Psoas muscle (tissue), 8 donors: Measurements from ENCODE around the gene NUDT7. TPM values are rescaled to one million over a fixed set of nuclear protein-coding genes. Genes with fewer than 3 reads are reported as not detected.
A peak's percentile ranks its signal among the peaks of the same experiment; 100 is the strongest.

ENCODE experiments used
- ATAC-seq, 4 donors: fragments of 200-7000 bp; cut with Tn5 transposase; one replicate each; pipeline ENCODE4 v1.9.1; 2020; ENCODE audit warnings: moderate library complexity in 3 of 4, mild to moderate bottlenecking in 2 of 4
- DNase-seq, 2 donors: peaks; one replicate each; pipeline ENCODE4 v3.0.0-alpha.2; 2020
- H3K27ac ChIP-seq: fragments of 200-600 bp; one replicate; pipeline ENCODE4 v1.8.0; 2022
- H3K27me3 ChIP-seq, 3 donors: fragments of 200-600 bp in 1 of 3; one replicate each; pipeline versions ENCODE4 v1.6.1 to v1.8.0; 2013 to 2022; ENCODE audit warnings: low read length in 2 of 3, mild to moderate bottlenecking in 2 of 3, moderate library complexity in 1 of 3; ENCODE audit not compliant: insufficient read depth in 3 of 3
- H3K36me3 ChIP-seq, 2 donors: fragments of 200-600 bp in 1 of 2; one replicate each; pipeline versions ENCODE4 v1.6.1 to v1.8.0; 2013 to 2022; ENCODE audit warnings: low read depth in 1 of 2, mild to moderate bottlenecking in 1 of 2, moderate library complexity in 1 of 2; ENCODE audit not compliant: insufficient read depth in 1 of 2
- H3K4me1 ChIP-seq: fragments of 200-600 bp; one replicate; pipeline ENCODE4 v1.8.0; 2022
- H3K4me3 ChIP-seq: fragments of 200-600 bp; one replicate; pipeline ENCODE4 v1.8.0; 2022; ENCODE audit warnings: mild to moderate bottlenecking
- H3K9me3 ChIP-seq: fragments of 200-600 bp; one replicate; pipeline ENCODE4 v1.8.0; 2022
- WGBS, 3 donors: extraction: QIAGEN DNeasy Blood & Tissue Kit; methylation state at CpG; one replicate each; pipeline versions ENCODE4 v1.1.6 to v1.1.7; 2013; 5-methylcytosine and 5-hydroxymethylcytosine counted together
- intact Hi-C, 2 donors: fragments of 100-400 bp; cut with DNase I; formaldehyde crosslinking; loops; one replicate each; pipeline versions ENCODE4 v1.11.0 to v1.14.2; 2022
- long read RNA-seq, 2 donors: library from polyadenylated mRNA; unstranded; transcript quantifications; one replicate each; pipeline ENCODE4 v2.0.0, GENCODE V29; 2021
- polyA plus RNA-seq, 3 donors: library from polyadenylated mRNA; stranded (reverse); fragments of 200-250 nt; gene quantifications; one replicate each; pipeline ENCODE4 v1.2.3, GENCODE V29; 2013
- total RNA-seq, 4 donors: library from RNA; stranded (reverse); fragmentation: NEBNext Ultra II Directional in 2 of 4; extraction: Animal tissue kit (Norgen Biotek cat#: 25700) in 2 of 4; gene quantifications; one replicate each; pipeline versions ENCODE4 v1.2.1 to v1.2.4, GENCODE V29; 2021 to 2023
- TF ChIP-seq, protein P1 (sequence below): fragments of 200-600 bp; IDR thresholded peaks from one replicate; pipeline ENCODE4 v1.8.0; 2022; ENCODE audit warnings: antibody characterized with exemption
- donor health status: healthy with polysubstance abuse.
- donor health status: DM: no; HTN: no; CAD: no; lungs with moderate emphysema.
- donor health status: Bipolar disorder and iron deficiency.
- donor health status: healthy.
- donor health status: DM: yes; HTN: yes; CAD: no.
- donor health status: DM: no; HTN: no; CAD: no.
- donor health status: DM: no; HTN: no; CAD: no.
- donor health status: DM: yes; HTN: yes; CAD: no.

Gene NUDT7
- total RNA-seq (1 to 10 TPM; 2.3 to 8.3 (median 4.1) TPM), polyA plus RNA-seq (1 to 10 TPM; 3.8 to 7.8 (median 5.6) TPM)
- long read RNA-seq, donor 1, partial matches to known transcripts: 0 of 4 reads
- long read RNA-seq, donor 1, other reads (novel, unspliced or antisense): 1 of 4 reads
- long read RNA-seq, donor 2, partial matches to known transcripts: 0 of 1 reads
- long read RNA-seq, donor 2, other reads (novel, unspliced or antisense): 1 of 1 reads

DNA sequence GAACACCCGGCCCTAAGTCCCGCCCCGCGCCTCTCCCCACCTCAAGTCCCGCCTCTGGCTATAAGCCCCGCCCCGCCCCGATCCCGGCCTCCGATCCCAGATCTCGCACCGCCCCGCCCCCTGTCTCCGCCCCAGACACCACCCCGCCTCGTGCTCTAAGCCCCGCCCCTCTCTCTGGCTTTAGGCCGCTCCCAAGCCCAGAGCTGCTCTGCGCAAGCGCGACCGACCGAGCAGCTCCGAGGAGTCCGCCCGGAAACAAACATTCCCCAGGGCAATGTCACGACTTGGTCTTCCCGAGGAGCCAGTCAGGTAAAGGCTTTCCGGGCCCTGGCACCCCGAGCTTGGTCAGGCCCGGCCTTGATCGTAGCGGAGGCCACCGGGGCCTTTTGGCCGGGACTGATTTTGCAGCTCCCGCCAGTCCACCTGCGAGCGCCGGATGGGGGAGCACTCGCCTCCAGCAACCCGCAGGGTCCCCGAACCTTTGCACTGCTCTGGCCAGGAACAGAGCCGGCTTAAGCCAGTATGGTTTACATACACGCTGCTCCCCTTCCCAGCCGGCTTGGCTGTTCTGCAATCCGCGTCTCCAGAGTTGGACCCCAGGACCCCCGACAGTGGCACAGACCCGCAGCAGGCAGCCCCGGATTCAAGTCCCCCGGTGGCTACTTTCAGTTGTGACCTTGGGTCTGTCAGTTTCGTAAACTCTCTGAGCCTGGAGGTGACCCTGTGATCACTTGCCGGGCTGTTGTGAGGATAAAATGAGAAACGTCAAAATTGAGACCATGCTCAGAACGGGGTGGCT is at the start of gene NUDT7:
Gene NUDT7 (plus strand): TSS at position 206 of the 799 bp plus-strand sequence. CDS start 69 bp downstream, at position 275.
- DNase-seq (peak; percentile 99), ATAC-seq (peak; percentile 99 to 100 (median 100))
- H3K4me1 ChIP-seq: peaks cover 4% of the 10 kb centered on the region
- TF ChIP-seq, protein P1, sequence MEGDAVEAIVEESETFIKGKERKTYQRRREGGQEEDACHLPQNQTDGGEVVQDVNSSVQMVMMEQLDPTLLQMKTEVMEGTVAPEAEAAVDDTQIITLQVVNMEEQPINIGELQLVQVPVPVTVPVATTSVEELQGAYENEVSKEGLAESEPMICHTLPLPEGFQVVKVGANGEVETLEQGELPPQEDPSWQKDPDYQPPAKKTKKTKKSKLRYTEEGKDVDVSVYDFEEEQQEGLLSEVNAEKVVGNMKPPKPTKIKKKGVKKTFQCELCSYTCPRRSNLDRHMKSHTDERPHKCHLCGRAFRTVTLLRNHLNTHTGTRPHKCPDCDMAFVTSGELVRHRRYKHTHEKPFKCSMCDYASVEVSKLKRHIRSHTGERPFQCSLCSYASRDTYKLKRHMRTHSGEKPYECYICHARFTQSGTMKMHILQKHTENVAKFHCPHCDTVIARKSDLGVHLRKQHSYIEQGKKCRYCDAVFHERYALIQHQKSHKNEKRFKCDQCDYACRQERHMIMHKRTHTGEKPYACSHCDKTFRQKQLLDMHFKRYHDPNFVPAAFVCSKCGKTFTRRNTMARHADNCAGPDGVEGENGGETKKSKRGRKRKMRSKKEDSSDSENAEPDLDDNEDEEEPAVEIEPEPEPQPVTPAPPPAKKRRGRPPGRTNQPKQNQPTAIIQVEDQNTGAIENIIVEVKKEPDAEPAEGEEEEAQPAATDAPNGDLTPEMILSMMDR: peak; percentile 11
- intact Hi-C loops: no loop called here
- WGBS, 3 donors: 1% methylated on average over 51 to 55 of the region's 55 CpGs
- no peaks in the 10 kb centered on the region for H3K27me3 ChIP-seq
- H3K36me3 ChIP-seq: peaks cover 0 to 5% of the 10 kb centered on the region in 2 donors
- H3K27ac ChIP-seq: peak within 1 kb of the TSS; percentile 84
- H3K9me3 ChIP-seq: no peaks in the 10 kb centered on the region
- peak within 1 kb of the TSS; percentile 91 for H3K4me3 ChIP-seq

DNA sequence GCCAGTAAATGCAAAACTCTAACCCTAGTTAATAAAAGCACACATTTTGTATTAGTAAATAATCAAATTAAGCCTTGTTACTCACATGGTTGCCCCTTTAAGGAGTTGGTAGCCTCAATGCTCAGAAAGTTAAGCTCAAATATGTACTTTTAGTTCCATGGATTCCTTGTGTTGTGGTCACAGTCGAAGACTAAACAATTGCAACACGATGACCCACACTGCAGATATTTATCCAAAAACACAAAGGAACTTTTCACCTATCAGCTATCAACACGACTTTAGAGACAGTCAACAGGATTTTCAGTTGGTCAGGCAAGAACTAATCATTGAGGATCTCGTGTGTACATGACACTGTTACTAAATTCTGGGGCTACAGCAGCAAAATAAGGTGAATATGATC is 47.4 kb upstream of the NUDT7 start:
- H3K27me3 ChIP-seq: peaks cover 0 to 2% (median 0%) of the 10 kb centered on the region in 3 donors
- H3K27ac ChIP-seq: no peak overlapping the region
- no peaks in the 10 kb centered on the region for H3K9me3 ChIP-seq
- TF ChIP-seq, protein P1: no peak
- 38 to 54% (median 43%) methylated on average over 4 of the region's 4 CpGs for WGBS, 3 donors
- no peaks in the 10 kb centered on the region for H3K4me1 ChIP-seq
- no peaks in the 10 kb centered on the region for H3K36me3 ChIP-seq
- no peak for DNase-seq
- no peak overlapping the region for H3K4me3 ChIP-seq
- intact Hi-C loops: loop anchor here (1.0 to 10.0 kb wide), 4 partner anchors 296 to 422 kb away; partner anchors contain the start of gene WWOX (in 1 of the 2)
- ATAC-seq: no peak

DNA sequence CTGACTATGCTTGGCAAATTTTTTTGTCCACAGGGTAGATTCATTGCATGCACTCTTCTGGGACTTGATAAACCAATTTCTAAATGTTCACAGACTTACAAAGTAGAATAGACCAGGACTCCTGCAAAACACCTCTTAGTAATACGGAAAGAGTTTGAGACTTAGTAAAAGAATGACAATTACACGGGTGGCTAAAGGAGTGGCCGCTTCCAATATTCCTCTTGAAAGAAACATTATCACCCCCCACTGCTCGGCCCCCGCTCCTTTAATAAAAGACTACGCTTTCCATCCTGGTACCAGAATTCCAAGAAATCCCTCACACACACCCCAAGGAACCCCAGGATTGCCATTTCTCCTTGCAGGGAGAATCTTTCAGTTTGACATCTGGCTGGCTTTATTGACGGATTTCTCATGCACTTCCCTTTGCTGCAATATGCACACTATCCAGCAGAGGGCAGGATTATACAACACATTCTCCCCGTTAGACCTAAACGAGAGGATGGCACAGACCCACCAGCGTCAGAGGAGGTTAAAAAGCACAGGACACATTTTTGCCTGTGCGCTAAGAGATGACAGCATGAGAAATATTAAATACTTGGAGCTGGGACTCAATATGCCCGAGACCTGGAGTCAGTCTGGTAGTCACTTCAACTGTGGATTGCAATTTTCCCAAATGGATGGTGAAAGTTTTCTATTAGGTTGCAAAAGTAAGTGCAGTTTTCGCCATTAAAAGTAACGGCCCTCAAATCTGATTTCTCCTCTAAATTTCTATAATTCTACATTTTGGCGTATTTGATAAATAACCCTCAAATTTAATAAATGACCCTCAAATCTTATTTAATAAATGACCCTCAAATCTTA is 46.6 kb upstream of the NUDT7 start:
- TF ChIP-seq, protein P1: peak; percentile 92
- Histone ChIP-seq H3K36me3 (no peaks in the 10 kb centered on the region), H3K4me1 (no peaks in the 10 kb centered on the region), H3K27me3 (peaks cover 0 to 2% (median 0%) of the 10 kb centered on the region in 3 donors), H3K27ac (no peak overlapping the region), H3K9me3 (no peaks in the 10 kb centered on the region), H3K4me3 (no peak overlapping the region)
- 21 to 24% (median 21%) methylated on average over 15 of the region's 15 CpGs for WGBS, 3 donors
- DNase-seq: peak; percentile 25 to 52
- peak; percentile 70 to 79 (median 75) for ATAC-seq
- intact Hi-C loops: loop anchor here (1.0 to 10.0 kb wide), 3 partner anchors 296 to 422 kb away; partner anchors contain the start of gene WWOX (in 1 of the 2)

DNA sequence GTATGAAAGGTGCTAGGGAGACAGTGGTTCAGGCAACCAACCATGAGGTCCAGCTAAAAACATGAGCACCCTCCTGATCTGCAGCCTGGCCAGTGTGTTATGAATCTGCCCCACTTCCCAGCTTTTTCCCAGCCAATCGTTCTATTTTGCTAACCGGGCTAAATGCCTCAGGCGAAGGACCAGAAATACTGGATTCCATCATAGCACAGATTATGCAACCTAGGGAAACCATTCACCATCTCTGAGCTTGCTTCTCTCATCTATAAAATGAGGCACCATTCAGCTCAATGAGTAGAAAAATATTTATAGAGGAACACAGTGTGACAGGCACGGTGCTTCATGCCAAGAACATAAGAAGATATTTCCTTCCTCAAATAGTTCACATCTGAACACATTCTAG is 45.2 kb upstream of the NUDT7 start:
- Histone ChIP-seq H3K4me3 (no peak overlapping the region), H3K27me3 (peaks cover 0 to 6% (median 2%) of the 10 kb centered on the region in 3 donors), H3K27ac (no peak overlapping the region), H3K36me3 (no peaks in the 10 kb centered on the region), H3K9me3 (no peaks in the 10 kb centered on the region), H3K4me1 (no peaks in the 10 kb centered on the region)
- no peak for DNase-seq
- TF ChIP-seq, protein P1: no peak
- ATAC-seq: no peak
- intact Hi-C loops: loop anchor here (5.0 to 10.0 kb wide), 2 partner anchors 328 to 420 kb away; partner anchors contain the start of gene WWOX (in 1 of the 2)
- WGBS, 3 donors: 49 to 57% (median 51%) methylated on average over 4 of the region's 4 CpGs
